Endothelial cell of umbilical vein (primary cell): ENCODE data around the gene HDAC4. TPM values are rescaled to one million over a fixed set of nuclear protein-coding genes. Genes with fewer than 3 reads are reported as not detected.

ENCODE experiments used
- BruUV-seq: library from RNA; stranded (reverse); fragments of 400-500 nt; replicated peaks from 2 replicates; lab custom pipeline; 2021; lab: Mats Ljungman, UMichigan
- CTCF ChIA-PET: fragments of 300-600, 350-600 bp; sonication (Branson Sonifier 250); formaldehyde crosslinking; loops from one replicate; lab custom pipeline; 2021; ENCODE audit warnings: antibody characterized with exemption, inconsistent platforms; lab: Charles Lee
- POLR2A ChIA-PET: fragments of 300-600, 350-600 bp; sonication (Branson Sonifier 250); formaldehyde crosslinking; loops from one replicate; lab custom pipeline; 2021; ENCODE audit warnings: antibody characterized with exemption, inconsistent platforms; lab: Charles Lee
- DNase-seq: peaks from one replicate; pipeline ENCODE4 v3.0.0-alpha.2; 2011; ENCODE audit warnings: low read depth, low spot score
- FAIRE-seq: peaks from 2 replicates; lab custom pipeline; 2011; peaks lifted over from hg19 to GRCh38; lab: Jason Lieb, UNC
- H2AFZ ChIP-seq: 2 replicates; pipeline ENCODE4 v1.6.0; 2012; ENCODE audit warnings: low read depth, low read length, control low read depth, inconsistent platforms
- H3K27ac ChIP-seq: 2 replicates; pipeline ENCODE4 v1.5.1; 2011; ENCODE audit warnings: low read depth, mild to moderate bottlenecking, control low read depth, low read length, moderate library complexity; ENCODE audit not compliant: insufficient read depth
- H3K27me3 ChIP-seq, 2 experiments: 2 replicates each; pipeline versions ENCODE4 v1.6.0 to v1.6.1; 2011; ENCODE audit warnings: low read length in 2 of 2, mixed read lengths in 1 of 2; ENCODE audit not compliant: control insufficient read depth in 2 of 2, insufficient read depth in 2 of 2
- H3K36me3 ChIP-seq, 2 experiments: 2 replicates in 1 of 2; 3 replicates in 1 of 2; pipeline ENCODE4 v1.5.1; 2011; ENCODE audit warnings: low read length in 2 of 2, mild to moderate bottlenecking in 1 of 2, moderate library complexity in 1 of 2; ENCODE audit not compliant: control insufficient read depth in 2 of 2, insufficient read depth in 2 of 2; ENCODE audit errors: extremely low read depth in 1 of 2
- H3K4me1 ChIP-seq: 3 replicates; pipeline ENCODE4 v1.5.1; 2011; ENCODE audit warnings: mild to moderate bottlenecking, low read length; ENCODE audit not compliant: control insufficient read depth, insufficient read depth; ENCODE audit errors: extremely low read depth
- H3K4me2 ChIP-seq: 2 replicates; pipeline ENCODE4 v1.6.1; 2011; ENCODE audit warnings: low read length, control low read depth, mixed read lengths; ENCODE audit not compliant: insufficient read depth
- H3K4me3 ChIP-seq, 3 experiments: fragments of 200-600 bp in 1 of 3; sonication (generic), shearing (Covaris generic) in 1 of 3; replicated peaks in 1 of 3; 2 replicates each; pipeline ENCODE4 v1.5.1; 2011 to 2016; ENCODE audit warnings: control low read depth in 3 of 3, low read length in 3 of 3, mild to moderate bottlenecking in 2 of 3, inconsistent platforms in 1 of 3, low read depth in 1 of 3, moderate library complexity in 1 of 3; ENCODE audit not compliant: insufficient read depth in 1 of 3
- H3K79me2 ChIP-seq: 2 replicates; pipeline ENCODE4 v1.6.0; 2012; ENCODE audit warnings: low read length, inconsistent platforms; ENCODE audit not compliant: control insufficient read depth, insufficient read depth
- H3K9ac ChIP-seq: replicated peaks from 2 replicates; pipeline ENCODE3; 2011; ENCODE audit warnings: low read length, control low read depth; ENCODE audit not compliant: insufficient read depth; ENCODE audit errors: extremely low read depth
- H3K9me1 ChIP-seq: replicated peaks from 3 replicates; pipeline ENCODE4 v1.6.0; 2011; ENCODE audit warnings: mild to moderate bottlenecking, low read length; ENCODE audit not compliant: control insufficient read depth, insufficient read depth; ENCODE audit errors: extremely low read depth
- H3K9me3 ChIP-seq: replicated peaks from 2 replicates; pipeline ENCODE4 v1.5.1; 2012; ENCODE audit warnings: low read length, inconsistent platforms; ENCODE audit not compliant: control insufficient read depth, insufficient read depth
- H4K20me1 ChIP-seq: replicated peaks from 2 replicates; pipeline ENCODE3; 2011; ENCODE audit warnings: mild to moderate bottlenecking, low read length; ENCODE audit not compliant: control insufficient read depth, insufficient read depth; ENCODE audit errors: extremely low read depth
- CTCF ChIP-seq, 2 donors: IDR thresholded peaks; 1 replicate in 1 of 2; 2 replicates in 1 of 2; pipeline ENCODE4 v1.5.1; 2011; ENCODE audit warnings: low read length in 2 of 2, mild to moderate bottlenecking in 2 of 2, moderate library complexity in 2 of 2, control low read depth in 1 of 2, inconsistent platforms in 1 of 2, low read depth in 1 of 2; ENCODE audit not compliant: insufficient read depth in 1 of 2; ENCODE audit errors: extremely low read depth in 1 of 2
- EZH2 ChIP-seq: IDR thresholded peaks from 2 replicates; pipeline ENCODE4 v1.6.1; 2012; ENCODE audit warnings: borderline replicate concordance, low read depth, mild to moderate bottlenecking, moderate library complexity, low read length, inconsistent platforms; ENCODE audit not compliant: severe bottlenecking
- FOS ChIP-seq: IDR thresholded peaks from 2 replicates; pipeline ENCODE4 v1.6.1; 2011; ENCODE audit warnings: mild to moderate bottlenecking, low read length, moderate library complexity, borderline replicate concordance; ENCODE audit not compliant: insufficient read depth
- GATA2 ChIP-seq: IDR thresholded peaks from 2 replicates; pipeline ENCODE4 v1.7.0; 2011; ENCODE audit warnings: low read depth, mild to moderate bottlenecking, moderate library complexity, mixed read lengths, low read length; ENCODE audit not compliant: insufficient read length, insufficient read depth
- JUN ChIP-seq: IDR thresholded peaks from 2 replicates; pipeline ENCODE4 v1.6.1; 2011; ENCODE audit warnings: borderline replicate concordance, low read depth; ENCODE audit not compliant: insufficient read length, insufficient read depth
- MAX ChIP-seq: IDR thresholded peaks from 2 replicates; pipeline ENCODE4 v1.6.1; 2011; ENCODE audit not compliant: insufficient read depth, insufficient read length
- MYC ChIP-seq: IDR thresholded peaks from one replicate; pipeline ENCODE4 v1.6.1; 2011; ENCODE audit warnings: mild to moderate bottlenecking, low read depth, low read length
- POLR2A ChIP-seq: IDR thresholded peaks from 2 replicates; pipeline ENCODE4 v1.6.1; 2012; ENCODE audit warnings: low read depth, mild to moderate bottlenecking, control low read depth, low read length
- POLR2AphosphoS5 ChIP-seq: IDR thresholded peaks from 2 replicates; pipeline ENCODE4 v1.6.1; 2012; ENCODE audit warnings: low read depth, mild to moderate bottlenecking, control low read depth, low read length, moderate library complexity; ENCODE audit not compliant: insufficient read depth
- dilution Hi-C: fragments of 300-500 bp; cut with MboI; formaldehyde crosslinking; loops from one replicate; pipeline ENCODE4 v1.15.0; 2019; ENCODE audit warnings: low sequenced_read_pairs; ENCODE audit not compliant: extremely low pct_ligation_motif_present
- intact Hi-C: fragments of 100-400 bp; cut with micrococcal nuclease; formaldehyde crosslinking; loops from one replicate; pipeline ENCODE4 v1.10.0; 2022
- polyA plus RNA-seq, 4 experiments: library from polyadenylated mRNA; depleted of rRNA in 3 of 4; stranded (reverse) in 3 of 4; unstranded in 1 of 4; fragments of >200 nt; gene quantifications; 2 replicates each; pipeline versions ENCODE4 v1.2.1 to v1.2.3, GENCODE V29; 2011 to 2012; ENCODE audit warnings: missing spikeins in 1 of 4
- total RNA-seq: library from RNA; stranded (reverse); gene quantifications from 2 replicates; pipeline ENCODE4 v1.2.3, GENCODE V29; 2021

The HDAC4 gene
- total and polyA plus RNA-seq, 2 donors (not counting 3 experiments of a cell fraction or from before 2014, with no cell fraction given): 13.4 to 33.0 TPM

GRCh38 chr2:239059854-239060253, 341.0 kb downstream of the HDAC4 start:
- Histone ChIP-seq H3K4me3 (no peak overlapping the region), H3K9me1 (no peaks in the 10 kb centered on the region), H3K4me2 (no peak overlapping the region), H3K79me2 (no peaks in the 10 kb centered on the region), H3K9me3 (no peaks in the 10 kb centered on the region), H3K36me3 (no peaks in the 10 kb centered on the region), H2AFZ (no peak overlapping the region), H3K4me1 (peaks cover 5% of the 10 kb centered on the region), H3K27ac (no peak overlapping the region), H3K9ac (no peak overlapping the region), H4K20me1 (no peaks in the 10 kb centered on the region), H3K27me3 (no peaks in the 10 kb centered on the region)
- CTCF ChIA-PET: no interaction called here
- POLR2A ChIA-PET: no interaction called here
- dilution Hi-C loops (no loop called here), intact Hi-C loops (no loop called here)
- no peak for TF ChIP-seq FOS
- no peak for TF ChIP-seq POLR2A
- TF ChIP-seq MYC: no peak
- TF ChIP-seq MAX: no peak
- no peak for TF ChIP-seq EZH2
- TF ChIP-seq CTCF (IDR thresholded peaks at IDR 0.05; ENCODE audit: extremely low read depth in 1 of 2, insufficient read depth in 1 of 2, low read depth in 1 of 2, low read length in 2 of 2): no peak
- no peak for TF ChIP-seq GATA2
- no peak for TF ChIP-seq JUN
- no peak for TF ChIP-seq POLR2AphosphoS5
- no peak for FAIRE-seq
- no TSS peak for BruUV-seq
- no peak for DNase-seq
